Measurements from ENCODE around the gene CDH4.

DNA sequence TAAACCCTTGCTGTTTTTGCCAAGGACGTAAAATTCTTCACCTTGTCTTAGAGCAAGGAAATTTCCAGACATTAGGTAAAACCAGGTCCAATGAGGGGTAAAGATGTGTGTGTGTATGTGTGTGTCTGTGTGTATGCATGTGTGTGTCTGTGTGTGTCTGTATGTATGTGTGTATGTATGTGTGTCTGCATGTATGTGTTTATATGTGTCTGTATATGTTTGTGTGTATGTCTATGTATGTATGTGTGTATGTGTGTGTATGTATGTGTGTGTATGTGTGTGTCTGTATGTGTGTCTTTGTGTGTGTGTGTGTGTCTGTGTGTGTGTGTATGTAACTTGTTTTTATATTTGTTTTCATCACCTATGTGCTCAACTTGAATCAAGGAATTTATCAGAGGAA lies 439.9 kb downstream of the CDH4 start:
- TF ChIP-seq, protein P1, sequence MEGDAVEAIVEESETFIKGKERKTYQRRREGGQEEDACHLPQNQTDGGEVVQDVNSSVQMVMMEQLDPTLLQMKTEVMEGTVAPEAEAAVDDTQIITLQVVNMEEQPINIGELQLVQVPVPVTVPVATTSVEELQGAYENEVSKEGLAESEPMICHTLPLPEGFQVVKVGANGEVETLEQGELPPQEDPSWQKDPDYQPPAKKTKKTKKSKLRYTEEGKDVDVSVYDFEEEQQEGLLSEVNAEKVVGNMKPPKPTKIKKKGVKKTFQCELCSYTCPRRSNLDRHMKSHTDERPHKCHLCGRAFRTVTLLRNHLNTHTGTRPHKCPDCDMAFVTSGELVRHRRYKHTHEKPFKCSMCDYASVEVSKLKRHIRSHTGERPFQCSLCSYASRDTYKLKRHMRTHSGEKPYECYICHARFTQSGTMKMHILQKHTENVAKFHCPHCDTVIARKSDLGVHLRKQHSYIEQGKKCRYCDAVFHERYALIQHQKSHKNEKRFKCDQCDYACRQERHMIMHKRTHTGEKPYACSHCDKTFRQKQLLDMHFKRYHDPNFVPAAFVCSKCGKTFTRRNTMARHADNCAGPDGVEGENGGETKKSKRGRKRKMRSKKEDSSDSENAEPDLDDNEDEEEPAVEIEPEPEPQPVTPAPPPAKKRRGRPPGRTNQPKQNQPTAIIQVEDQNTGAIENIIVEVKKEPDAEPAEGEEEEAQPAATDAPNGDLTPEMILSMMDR (IDR thresholded peaks at IDR 0.05), result no peak
- TF ChIP-seq POLR2A (IDR thresholded peaks at IDR 0.05), result no peak
- no peak for TF ChIP-seq EP300 (IDR thresholded peaks at IDR 0.05)

Measured in ovary (tissue), 3 donors.